Measurements from ENCODE around the gene GCNT3. TPM values are rescaled to one million over a fixed set of nuclear protein-coding genes. Genes with fewer than 3 reads are reported as not detected.
A peak's percentile ranks its signal among the peaks of the same experiment; 100 is the strongest.

The GCNT3 gene
- total and polyA plus RNA-seq, 11 donors, result 0.15 to 0.16 TPM; not detected in 9

GRCh38 chr15:59615661-59616060 is 4.1 kb downstream of the GCNT3 start:
- no peak for TF ChIP-seq CTCF (IDR thresholded peaks at IDR 0.05)
- no peak for TF ChIP-seq POLR2A (IDR thresholded peaks at IDR 0.05)
- Histone ChIP-seq H3K4me3 (no peak overlapping the region), H3K9me3 (no peaks in the 10 kb centered on the region), H3K36me3 (no peaks in the 10 kb centered on the region), H3K4me1 (no peaks in the 10 kb centered on the region), H3K27me3 (peaks cover 0 to 19% (median 2%) of the 10 kb centered on the region in 9 donors), H3K27ac (no peak overlapping the region)
- ATAC-seq, result no peak
- intact Hi-C loops (cut with DNase I), result no loop called here
- no peak for DNase-seq
- 89 to 93% (median 90%) methylated on average over 5 of the region's 5 CpGs for WGBS, 4 donors

- H3K9me3 ChIP-seq, result no peaks in the 10 kb centered on the region
- intact Hi-C loops (cut with DNase I), result no loop called here
- DNase-seq, result no peak
- peaks cover 0 to 19% (median 2%) of the 10 kb centered on the region in 9 donors for H3K27me3 ChIP-seq
- no peaks in the 10 kb centered on the region for H3K36me3 ChIP-seq
- no peak for TF ChIP-seq CTCF (IDR thresholded peaks at IDR 0.05)
- TF ChIP-seq POLR2A (IDR thresholded peaks at IDR 0.05), result no peak
- H3K27ac ChIP-seq, result no peak overlapping the region
- 75 to 86% (median 77%) methylated on average over 3 of the region's 3 CpGs for WGBS, 4 donors
- H3K4me1 ChIP-seq, result no peaks in the 10 kb centered on the region
- H3K4me3 ChIP-seq, result no peak overlapping the region
- no peak for ATAC-seq
These were observed 4.8 kb downstream of the GCNT3 start for GRCh38 chr15:59616379-59616778.

GRCh38 chr15:59618406-59618805 is 6.8 kb downstream of the GCNT3 start:
- Histone ChIP-seq H3K27ac (no peak overlapping the region), H3K4me3 (no peak overlapping the region), H3K9me3 (no peaks in the 10 kb centered on the region), H3K27me3 (peaks cover 0 to 24% (median 3%) of the 10 kb centered on the region in 9 donors), H3K4me1 (no peaks in the 10 kb centered on the region), H3K36me3 (no peaks in the 10 kb centered on the region)
- intact Hi-C loops (cut with DNase I), result no loop called here
- TF ChIP-seq CTCF (IDR thresholded peaks at IDR 0.05) (no peak), POLR2A (IDR thresholded peaks at IDR 0.05) (no peak)
- ATAC-seq (no peak), DNase-seq (no peak)
- 79 to 88% (median 84%) methylated on average over 4 of the region's 4 CpGs for WGBS, 4 donors

- intact Hi-C loops (cut with DNase I), result loop anchor here in 2 of 10 donors (10.0 kb wide), 2 partner anchors 77 to 87 kb away; no protein-coding TSS in a partner anchor
- peak in 1 of 4 donors; percentile 31 for ATAC-seq
- 29 to 34% (median 31%) methylated on average over 6 of the region's 6 CpGs for WGBS, 4 donors
- DNase-seq, result no peak
- Histone ChIP-seq H3K4me1 (no peaks in the 10 kb centered on the region), H3K36me3 (no peaks in the 10 kb centered on the region), H3K9me3 (no peaks in the 10 kb centered on the region), H3K27me3 (peaks cover 0 to 29% (median 3%) of the 10 kb centered on the region in 9 donors), H3K4me3 (no peak overlapping the region), H3K27ac (no peak overlapping the region)
- TF ChIP-seq POLR2A (IDR thresholded peaks at IDR 0.05) (no peak), CTCF (IDR thresholded peaks at IDR 0.05) (peak in 1 of 12 donors; percentile 35)
These were observed 10.7 kb downstream of the GCNT3 start for GRCh38 chr15:59622289-59622688.

Measured in heart left ventricle (tissue), 16 donors.